GM19372 (cell line): ENCODE data around the gene PKP2.
"Not testable (repeated sequence)": the region's sequence is repeated elsewhere in the genome, so short reads cannot be mapped to it uniquely, and the experiment has no call there.

Source experiments
- ATAC-seq: cut with Tn5 transposase; IDR thresholded peaks from one replicate; pipeline ENCODE4 v1.9.1; 2021; ENCODE audit warnings: mild to moderate bottlenecking, low read depth, moderate library complexity; ENCODE audit not compliant: unreplicated experiment

The PKP2 gene

GRCh38 chr12:32872416-32872815 is 24.2 kb downstream of the PKP2 start:
- ATAC-seq, result not testable (repeated sequence)

- no peak for ATAC-seq
Measured at GRCh38 chr12:32870716-32871115, 25.9 kb downstream of the PKP2 start.

- ATAC-seq, result no peak
Measured at GRCh38 chr12:32868885-32869284, 27.7 kb downstream of the PKP2 start.

- no peak for ATAC-seq
Measured at GRCh38 chr12:32864731-32865130, 31.8 kb downstream of the PKP2 start.

GRCh38 chr12:32863128-32863527 is 33.4 kb downstream of the PKP2 start:
- no peak for ATAC-seq

- not testable (repeated sequence) for ATAC-seq
Measured at GRCh38 chr12:32861658-32862057, 34.9 kb downstream of the PKP2 start.

- ATAC-seq, result no peak
Measured at GRCh38 chr12:32860192-32860591, 36.4 kb downstream of the PKP2 start.

- no peak for ATAC-seq
Measured at GRCh38 chr12:32859389-32859788, 37.2 kb downstream of the PKP2 start.

GRCh38 chr12:32854716-32855115 is 41.9 kb downstream of the PKP2 start:
- no peak for ATAC-seq

GRCh38 chr12:32854097-32854496 is 42.5 kb downstream of the PKP2 start:
- no peak for ATAC-seq

- no peak for ATAC-seq
Measured at GRCh38 chr12:32847287-32847686, 49.3 kb downstream of the PKP2 start.

GRCh38 chr12:32846053-32846452 is 50.5 kb downstream of the PKP2 start:
- ATAC-seq, result no peak

- no peak for ATAC-seq
Measured at GRCh38 chr12:32843528-32844095, 53.0 kb downstream of the PKP2 start.

- no peak for ATAC-seq
Measured at GRCh38 chr12:32841061-32841460, 55.5 kb downstream of the PKP2 start.

GRCh38 chr12:32839828-32840227 is 56.7 kb downstream of the PKP2 start:
- no peak for ATAC-seq

GRCh38 chr12:32837974-32838373 is 58.6 kb downstream of the PKP2 start:
- ATAC-seq, result no peak

GRCh38 chr12:32836710-32837109 is 59.9 kb downstream of the PKP2 start:
- ATAC-seq, result no peak

- ATAC-seq, result no peak
Measured at GRCh38 chr12:32834122-32834521, 62.5 kb downstream of the PKP2 start.

GRCh38 chr12:32828552-32828951 is 68.0 kb downstream of the PKP2 start:
- ATAC-seq, result no peak

GRCh38 chr12:32828120-32828519 is 68.5 kb downstream of the PKP2 start:
- no peak for ATAC-seq

GRCh38 chr12:32826807-32827412 is 69.7 kb downstream of the PKP2 start:
- no peak for ATAC-seq

GRCh38 chr12:32824596-32824995 is 72.0 kb downstream of the PKP2 start:
- no peak for ATAC-seq

- no peak for ATAC-seq
Measured at GRCh38 chr12:32822344-32822743, 74.2 kb downstream of the PKP2 start.
